Measurements from ENCODE around the gene AGER. TPM values are rescaled to one million over a fixed set of nuclear protein-coding genes. Genes with fewer than 3 reads are reported as not detected.
"Not testable (repeated sequence)": the region's sequence is repeated elsewhere in the genome, so short reads cannot be mapped to it uniquely, and the experiment has no call there.

The AGER gene
- total RNA-seq, 2 experiments from 2014 or later: 27.6 to 29.4 TPM

- H3K27me3 Mint-ChIP-seq; H3K4me1 Mint-ChIP-seq; H3K36me3 Mint-ChIP-seq (ENCODE audit: low read depth); DNase-seq; H3K9me3 Mint-ChIP-seq; H3K27ac Mint-ChIP-seq; H3K4me3 Mint-ChIP-seq; POLR2A ChIA-PET: not testable (repeated sequence)
- CTCF ChIA-PET: interaction anchor here (0.9 kb wide), 1 partner anchor 1724 kb away, joined by 3 read pairs; no protein-coding TSS in a partner anchor
Observed at GRCh38 chr6:32211432-32211831, 27.4 kb upstream of the AGER start.

DNA sequence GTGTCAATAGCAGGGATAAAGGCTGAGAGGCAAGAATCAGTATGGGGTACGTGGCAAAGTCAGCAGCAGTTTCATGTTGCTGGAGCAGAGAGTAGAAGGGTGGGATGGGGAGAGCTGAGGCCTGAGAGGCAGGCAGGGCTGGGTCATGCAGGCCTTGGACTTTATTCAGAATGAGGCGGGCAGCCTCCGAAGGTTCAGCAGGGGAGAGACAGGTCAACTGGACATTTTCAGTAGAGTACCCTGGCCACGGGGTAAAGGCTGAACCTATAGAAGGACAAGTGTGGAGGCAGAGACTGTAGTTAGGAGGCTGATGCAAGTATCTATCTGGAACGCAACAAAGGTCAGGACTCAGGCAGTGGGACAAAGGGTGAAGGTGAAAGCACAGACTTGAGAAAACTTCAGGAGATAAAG, 26.1 kb upstream of the AGER start:
- H3K4me3 Mint-ChIP-seq: no peak overlapping the region
- H3K4me1 Mint-ChIP-seq: no peaks in the 10 kb centered on the region
- no peaks in the 10 kb centered on the region for H3K36me3 Mint-ChIP-seq (ENCODE audit: low read depth)
- peaks cover 5% of the 10 kb centered on the region for H3K27me3 Mint-ChIP-seq
- ChIA-PET CTCF (no interaction called here), POLR2A (no interaction called here)
- no peak for DNase-seq
- no peak overlapping the region for H3K27ac Mint-ChIP-seq
- H3K9me3 Mint-ChIP-seq: no peaks in the 10 kb centered on the region

GRCh38 chr6:32208996-32209395, 24.9 kb upstream of the AGER start:
- no peak overlapping the region for H3K27ac Mint-ChIP-seq
- H3K4me1 Mint-ChIP-seq: no peaks in the 10 kb centered on the region
- no peak for DNase-seq
- H3K27me3 Mint-ChIP-seq: peaks cover 13% of the 10 kb centered on the region
- ChIA-PET POLR2A (no interaction called here), CTCF (no interaction called here)
- H3K9me3 Mint-ChIP-seq: no peaks in the 10 kb centered on the region
- H3K4me3 Mint-ChIP-seq: no peak overlapping the region
- H3K36me3 Mint-ChIP-seq (ENCODE audit: low read depth): no peaks in the 10 kb centered on the region

DNA sequence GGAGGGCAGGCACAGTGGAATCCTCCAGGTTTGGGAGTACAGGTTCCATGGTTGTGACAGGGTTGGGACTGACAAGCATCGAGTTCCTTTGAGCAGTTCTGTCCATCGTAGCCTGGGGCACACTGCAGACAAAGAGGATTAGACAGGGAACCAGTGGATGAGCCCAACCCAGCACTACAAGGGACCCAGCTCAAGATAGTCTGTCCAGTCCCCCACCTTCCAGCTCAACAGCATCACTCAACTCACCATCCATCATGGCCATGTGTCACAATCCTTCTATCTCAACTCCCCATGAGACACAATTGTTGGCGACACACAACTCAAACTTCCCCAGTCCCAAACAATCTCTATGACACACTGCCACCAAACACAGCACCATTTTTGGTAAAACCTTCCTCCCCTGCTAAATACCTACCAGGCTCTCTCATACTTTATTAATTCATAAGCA, 20.2 kb upstream of the AGER start:
- no peaks in the 10 kb centered on the region for H3K36me3 Mint-ChIP-seq (ENCODE audit: low read depth)
- no peak overlapping the region for H3K27ac Mint-ChIP-seq
- H3K4me3 Mint-ChIP-seq: no peak overlapping the region
- H3K27me3 Mint-ChIP-seq: peaks cover 15% of the 10 kb centered on the region
- DNase-seq: no peak
- ChIA-PET CTCF (no interaction called here), POLR2A (interaction anchor here (1.5 kb wide), 1 partner anchor 9 kb away, joined by 6 read pairs; no protein-coding TSS in a partner anchor)
- no peaks in the 10 kb centered on the region for H3K9me3 Mint-ChIP-seq
- no peaks in the 10 kb centered on the region for H3K4me1 Mint-ChIP-seq

DNA sequence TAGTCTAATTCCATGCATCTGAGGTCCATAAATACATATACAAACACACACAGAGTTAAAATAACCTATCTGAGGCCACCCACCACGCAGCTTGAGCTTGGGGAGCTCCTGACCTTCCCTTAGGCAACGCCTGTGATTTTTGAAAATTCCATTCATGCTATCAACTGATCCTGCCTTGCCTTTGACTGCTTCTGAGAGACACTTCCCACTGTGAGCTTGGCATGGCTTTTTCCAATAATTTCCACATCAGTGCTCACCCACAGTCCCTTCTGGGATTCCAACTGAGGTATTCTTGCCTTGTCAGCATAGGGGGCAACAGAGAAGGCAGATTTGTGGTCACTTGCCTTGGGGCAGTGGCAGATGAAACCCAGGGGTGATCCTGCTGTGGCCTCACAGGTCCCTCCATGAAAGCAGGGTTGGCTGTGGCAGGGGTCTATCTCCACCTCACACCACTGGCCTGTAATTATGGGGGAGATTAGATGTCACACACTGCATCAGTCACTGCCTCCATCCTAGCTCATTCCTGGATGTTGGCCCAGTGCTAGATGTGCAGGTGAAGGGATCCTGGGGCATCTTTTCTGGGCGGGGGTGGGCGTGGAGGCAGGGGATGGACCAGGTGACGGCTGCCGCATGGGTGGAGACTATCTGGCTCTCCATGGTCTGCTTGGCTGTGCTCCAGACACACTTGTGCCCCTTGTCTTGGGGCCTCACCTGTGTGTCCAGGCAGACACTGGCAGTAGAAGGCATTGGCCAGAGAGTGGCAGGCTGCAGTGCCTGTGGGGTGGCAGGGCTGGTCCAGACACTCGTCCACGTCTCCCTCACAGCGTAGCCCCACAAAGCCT, 19.6 kb upstream of the AGER start:
- Mint-ChIP-seq H3K36me3 (ENCODE audit: low read depth) (no peaks in the 10 kb centered on the region), H3K9me3 (no peaks in the 10 kb centered on the region), H3K27me3 (peaks cover 12% of the 10 kb centered on the region), H3K4me3 (no peak overlapping the region), H3K27ac (no peak overlapping the region), H3K4me1 (no peaks in the 10 kb centered on the region)
- ChIA-PET CTCF (no interaction called here), POLR2A (interaction anchor here (1.5 kb wide), 1 partner anchor 8 kb away, joined by 6 read pairs; no protein-coding TSS in a partner anchor)
- DNase-seq: no peak

DNA sequence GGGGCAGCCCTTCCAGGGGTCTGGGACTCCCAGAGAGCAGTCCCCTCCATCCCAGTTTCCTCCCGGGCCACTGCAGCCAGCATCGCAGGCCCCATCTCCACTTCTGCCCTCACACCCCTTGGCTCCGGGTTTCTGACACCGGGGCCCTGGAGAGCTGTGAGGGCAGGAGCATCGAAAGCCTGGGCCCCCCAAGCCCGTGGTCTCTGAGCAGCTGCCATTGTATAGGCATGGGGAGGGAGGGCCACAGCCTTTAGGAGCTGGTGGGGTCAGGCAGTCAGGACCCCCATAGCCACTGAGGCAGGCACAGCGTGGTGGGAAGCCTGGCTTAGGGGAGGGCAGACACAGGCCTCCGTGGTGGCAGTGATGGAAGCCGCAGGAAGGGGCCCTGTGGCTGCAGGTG, 18.1 kb upstream of the AGER start:
- Mint-ChIP-seq H3K36me3 (ENCODE audit: low read depth) (no peaks in the 10 kb centered on the region), H3K9me3 (no peaks in the 10 kb centered on the region), H3K27me3 (peaks cover 10% of the 10 kb centered on the region), H3K4me1 (no peaks in the 10 kb centered on the region), H3K4me3 (no peak overlapping the region), H3K27ac (no peak overlapping the region)
- DNase-seq: no peak
- ChIA-PET CTCF (no interaction called here), POLR2A (no interaction called here)

- Mint-ChIP-seq H3K9me3 (no peaks in the 10 kb centered on the region), H3K27me3 (peaks cover 10% of the 10 kb centered on the region), H3K27ac (no peak overlapping the region), H3K4me3 (no peak overlapping the region), H3K4me1 (peaks cover 6% of the 10 kb centered on the region), H3K36me3 (ENCODE audit: low read depth) (no peaks in the 10 kb centered on the region)
- CTCF ChIA-PET: no interaction called here
- POLR2A ChIA-PET: interaction anchor here (0.7 kb wide), 1 partner anchor 241 kb away, joined by 3 read pairs; no protein-coding TSS in a partner anchor
- no peak for DNase-seq
Observed at GRCh38 chr6:32200711-32201475, 16.8 kb upstream of the AGER start.

DNA sequence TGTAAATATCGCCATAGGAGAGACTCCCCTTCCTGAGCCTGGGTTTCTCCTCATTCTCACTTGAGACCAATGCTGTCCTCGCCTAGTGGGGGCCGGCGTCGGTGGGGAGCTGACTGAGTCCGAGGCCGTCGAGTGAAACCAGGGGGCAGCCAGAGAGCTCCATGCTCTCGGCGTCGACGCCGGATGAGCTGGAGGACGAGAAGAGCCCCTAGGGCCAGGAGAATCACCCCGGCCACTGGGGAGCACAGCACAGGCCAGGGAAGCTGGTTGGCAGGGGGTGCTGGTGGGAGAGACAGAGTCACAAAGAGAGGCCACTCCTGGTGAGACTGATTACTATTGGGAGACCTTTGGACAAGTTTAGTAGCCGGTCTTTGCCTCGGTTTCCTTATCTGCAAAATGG, 14.8 kb upstream of the AGER start:
- Mint-ChIP-seq H3K27me3 (peaks cover 2% of the 10 kb centered on the region), H3K9me3 (no peaks in the 10 kb centered on the region), H3K27ac (no peak overlapping the region), H3K36me3 (ENCODE audit: low read depth) (no peaks in the 10 kb centered on the region), H3K4me1 (peaks cover 22% of the 10 kb centered on the region), H3K4me3 (no peak overlapping the region)
- DNase-seq: no peak
- ChIA-PET CTCF (no interaction called here), POLR2A (no interaction called here)

DNA sequence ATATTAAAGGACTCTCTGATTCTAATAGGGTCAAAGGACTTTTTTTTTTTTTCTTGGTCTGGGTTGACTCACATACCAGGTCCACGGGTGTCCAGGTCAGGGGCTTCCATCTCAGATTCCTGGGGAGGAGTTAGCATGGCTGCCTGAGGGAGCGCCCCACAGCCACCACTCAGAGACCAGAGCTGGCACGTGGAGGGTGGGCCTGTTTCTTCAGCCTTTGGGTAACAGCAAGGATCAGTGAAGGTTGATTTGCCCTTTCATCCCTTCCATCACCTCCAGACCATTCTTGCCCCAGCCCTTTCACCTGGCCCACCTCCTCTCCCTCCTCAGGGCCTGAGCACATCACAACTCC, 14.3 kb upstream of the AGER start:
- CTCF ChIA-PET: no interaction called here
- H3K4me1 Mint-ChIP-seq: peaks cover 27% of the 10 kb centered on the region

GRCh38 chr6:32196682-32197616, 12.9 kb upstream of the AGER start:
- no peaks in the 10 kb centered on the region for H3K9me3 Mint-ChIP-seq
- ChIA-PET CTCF (interaction anchor here (1.0 to 2.1 kb wide), 2 partner anchors 18 to 59 kb away, joined by 3 to 12 read pairs; partner anchors contain the start of gene RNF5), POLR2A (interaction anchor here (0.6 to 1.6 kb wide), 7 partner anchors 25 to 642 kb away, joined by 3 to 6 read pairs (median 3); partner anchors contain the start of genes ATF6B and TAP2)
- peaks cover 33% of the 10 kb centered on the region for H3K4me1 Mint-ChIP-seq
- H3K36me3 Mint-ChIP-seq (ENCODE audit: low read depth): peaks cover 8% of the 10 kb centered on the region
- peaks cover 2% of the 10 kb centered on the region for H3K27me3 Mint-ChIP-seq
- no peak for DNase-seq
- H3K27ac Mint-ChIP-seq: peak overlapping the region; percentile 98
- H3K4me3 Mint-ChIP-seq: peak overlapping the region; percentile 95

More for the DNA sequence above, 14.3 kb upstream of the AGER start:
- no peak for DNase-seq
- no peak overlapping the region for H3K4me3 Mint-ChIP-seq
- no peaks in the 10 kb centered on the region for H3K36me3 Mint-ChIP-seq (ENCODE audit: low read depth)
- H3K27me3 Mint-ChIP-seq: peaks cover 2% of the 10 kb centered on the region
- no peak overlapping the region for H3K27ac Mint-ChIP-seq
- H3K9me3 Mint-ChIP-seq: no peaks in the 10 kb centered on the region
- POLR2A ChIA-PET: no interaction called here

- Mint-ChIP-seq H3K9me3 (no peaks in the 10 kb centered on the region), H3K4me1 (peaks cover 35% of the 10 kb centered on the region), H3K27ac (peak overlapping the region; percentile 98), H3K4me3 (peak overlapping the region; percentile 95), H3K27me3 (peaks cover 2% of the 10 kb centered on the region), H3K36me3 (ENCODE audit: low read depth) (peaks cover 16% of the 10 kb centered on the region)
- peak; percentile 73 for DNase-seq
- ChIA-PET CTCF (interaction anchor here (0.6 to 2.1 kb wide), 20 partner anchors 14 to 1633 kb away, joined by 3 to 20 read pairs (median 4); partner anchors contain the start of genes AGPAT1, ATF6B, BRD2 and DXO), POLR2A (interaction anchor here (0.6 to 10.5 kb wide), 18 partner anchors 8 to 775 kb away, joined by 3 to 155 read pairs (median 4); partner anchors contain the start of genes AGPAT1, ATF6B, BRD2 and FKBPL)
Observed at GRCh38 chr6:32195902-32196681, 12.0 kb upstream of the AGER start.

GRCh38 chr6:32195652-32195901, 11.5 kb upstream of the AGER start:
- peaks cover 2% of the 10 kb centered on the region for H3K27me3 Mint-ChIP-seq
- ChIA-PET POLR2A (interaction anchor here (0.7 to 10.5 kb wide), 12 partner anchors 9 to 776 kb away, joined by 3 to 155 read pairs (median 4); partner anchors contain the start of genes AGPAT1, ATF6B, BRD2 and FKBPL), CTCF (interaction anchor here (0.6 to 2.1 kb wide), 21 partner anchors 10 to 1632 kb away, joined by 3 to 20 read pairs (median 3); partner anchors contain the start of genes AGPAT1, ATF6B, BRD2 and DXO)
- peaks cover 35% of the 10 kb centered on the region for H3K4me1 Mint-ChIP-seq
- DNase-seq: peak; percentile 100
- peak overlapping the region; percentile 95 for H3K4me3 Mint-ChIP-seq
- peak overlapping the region; percentile 98 for H3K27ac Mint-ChIP-seq
- peaks cover 19% of the 10 kb centered on the region for H3K36me3 Mint-ChIP-seq (ENCODE audit: low read depth)
- no peaks in the 10 kb centered on the region for H3K9me3 Mint-ChIP-seq

Data from activated CD4-positive, alpha-beta memory T cell treated with anti-CD3 and anti-CD28 coated beads, Interleukin-2, amount 10 ng/mL, durations not matched to agents 7 days and 5 days (primary cell).